Tibial nerve (tissue), 3 donors: ENCODE results near the gene TMTC1.

Experiments
- CTCF ChIP-seq, 5 experiments: fragments of 200-600 bp in 3 of 5; fragments of 450-650 bp in 2 of 5; sonication (generic) in 3 of 5; IDR thresholded peaks; one replicate each; pipeline ENCODE4 v1.5.1; 2016 to 2019; ENCODE audit warnings: antibody characterized with exemption in 5 of 5, mild to moderate bottlenecking in 3 of 5, moderate library complexity in 2 of 5
- POLR2A ChIP-seq, 2 donors: fragments of 450-650 bp; IDR thresholded peaks; one replicate each; pipeline ENCODE4 v1.6.1; 2017; ENCODE audit warnings: antibody characterized with exemption in 2 of 2, mild to moderate bottlenecking in 2 of 2, moderate library complexity in 2 of 2

GRCh38 chr12:29572464-29572863, 211.3 kb downstream of the TMTC1 start:
- no peak for TF ChIP-seq POLR2A (IDR thresholded peaks at IDR 0.05)
- TF ChIP-seq CTCF (IDR thresholded peaks at IDR 0.05), result no peak
